ENCODE measurements around the gene APAF1. TPM values are rescaled to one million over a fixed set of nuclear protein-coding genes. Genes with fewer than 3 reads are reported as not detected.

Gene APAF1
- total RNA-seq, 1 experiment from 2014 or later, result 24.2 TPM

GRCh38 chr12:98763656-98764055 lies 118.6 kb downstream of the APAF1 start:
- Histone ChIP-seq H3K27me3 (no peaks in the 10 kb centered on the region; the same call in 1 of the 2 replicates), H3K4me3 (no peak overlapping the region), H3K36me3 (no peaks in the 10 kb centered on the region), H3K9me3 (no peaks in the 10 kb centered on the region)
- DNase-seq, result no peak

- no peaks in the 10 kb centered on the region for H3K36me3 ChIP-seq
- H3K4me3 ChIP-seq, result no peak overlapping the region
- no peaks in the 10 kb centered on the region; the same call in 1 of the 2 replicates for H3K27me3 ChIP-seq
- H3K9me3 ChIP-seq, result no peaks in the 10 kb centered on the region
- DNase-seq, result no peak
Measured at GRCh38 chr12:98767248-98767647, 122.2 kb downstream of the APAF1 start.

- Histone ChIP-seq H3K9me3 (no peaks in the 10 kb centered on the region), H3K36me3 (no peaks in the 10 kb centered on the region), H3K4me3 (no peak overlapping the region), H3K27me3 (no peaks in the 10 kb centered on the region)
- no peak for DNase-seq
Measured at GRCh38 chr12:98769068-98769467, 124.0 kb downstream of the APAF1 start.

GRCh38 chr12:98770230-98770629 lies 125.1 kb downstream of the APAF1 start:
- Histone ChIP-seq H3K9me3 (no peaks in the 10 kb centered on the region), H3K4me3 (no peak overlapping the region), H3K27me3 (no peaks in the 10 kb centered on the region), H3K36me3 (no peaks in the 10 kb centered on the region)
- no peak for DNase-seq

GRCh38 chr12:98771811-98772752 lies 127.0 kb downstream of the APAF1 start:
- H3K27me3 ChIP-seq, result no peaks in the 10 kb centered on the region
- H3K9me3 ChIP-seq, result no peaks in the 10 kb centered on the region
- no peak overlapping the region for H3K4me3 ChIP-seq
- DNase-seq, result no peak
- H3K36me3 ChIP-seq, result no peaks in the 10 kb centered on the region

- no peak overlapping the region for H3K4me3 ChIP-seq
- no peaks in the 10 kb centered on the region for H3K27me3 ChIP-seq
- DNase-seq, result no peak
- H3K36me3 ChIP-seq, result no peaks in the 10 kb centered on the region
- H3K9me3 ChIP-seq, result no peaks in the 10 kb centered on the region
Measured at GRCh38 chr12:98772818-98773217, 127.7 kb downstream of the APAF1 start.

GRCh38 chr12:98780261-98780660 lies 135.2 kb downstream of the APAF1 start:
- H3K4me3 ChIP-seq, result no peak overlapping the region
- no peaks in the 10 kb centered on the region for H3K9me3 ChIP-seq
- no peaks in the 10 kb centered on the region for H3K36me3 ChIP-seq
- DNase-seq, result no peak
- H3K27me3 ChIP-seq, result no peaks in the 10 kb centered on the region

GRCh38 chr12:98783420-98783819 lies 138.3 kb downstream of the APAF1 start:
- no peak for DNase-seq
- no peaks in the 10 kb centered on the region for H3K27me3 ChIP-seq
- no peaks in the 10 kb centered on the region for H3K9me3 ChIP-seq
- H3K36me3 ChIP-seq, result no peaks in the 10 kb centered on the region
- H3K4me3 ChIP-seq, result no peak overlapping the region

Other genes starting within 250 kb of the APAF1 start
- gene TMPO, start 129.7 kb upstream of the APAF1 start, total RNA-seq (2014; rRNA removed; shearing (Covaris generic); ENCODE audit: low replicate concordance), result 183 and 262 TPM in 2 replicates
- gene SLC25A3, start 51.6 kb upstream of the APAF1 start, total RNA-seq (2014; rRNA removed; shearing (Covaris generic); ENCODE audit: low replicate concordance), result 998 and 1,016 TPM in 2 replicates
- 48.9 and 79.7 TPM in 2 replicates for gene IKBIP, start 502 bp upstream of the APAF1 start, total RNA-seq (2014; rRNA removed; shearing (Covaris generic); ENCODE audit: low replicate concordance)

Measured in MG63 (cell line).